ENCODE measurements around the gene TNPO2. TPM values are rescaled to one million over a fixed set of nuclear protein-coding genes. Genes with fewer than 3 reads are reported as not detected.
"Not testable (repeated sequence)": the region's sequence is repeated elsewhere in the genome, so short reads cannot be mapped to it uniquely, and the experiment has no call there.

TNPO2 gene
- total RNA-seq, 3 donors from 2014 or later, result 46.0 to 73.0 (median 70.8) TPM

- H3K27me3 ChIP-seq, result no peaks in the 10 kb centered on the region
- intact Hi-C loops (cut with DNase I; ENCODE audit: low total_unique reads), result no loop called here
- no peak for DNase-seq (ENCODE audit: low spot score in 2 of 2)
- peaks cover 9% of the 10 kb centered on the region for H3K36me3 ChIP-seq
- H3K4me1 ChIP-seq, result peaks cover 6 to 9% of the 10 kb centered on the region in 2 donors
- no peaks in the 10 kb centered on the region for H3K9me3 ChIP-seq
- H3K27ac ChIP-seq, result no peak overlapping the region
- TF ChIP-seq CTCF (IDR thresholded peaks at IDR 0.05), result no peak
- no peak for TF ChIP-seq POLR2AphosphoS5 (IDR thresholded peaks at IDR 0.05)
- TF ChIP-seq POLR2A (IDR thresholded peaks at IDR 0.05), result no peak
- H3K4me3 ChIP-seq, result no peak overlapping the region
These were observed 6.3 kb upstream of the TNPO2 start for GRCh38 chr19:12730064-12730463.

- Histone ChIP-seq H3K4me1 (peaks cover 1 to 6% of the 10 kb centered on the region in 2 donors), H3K27me3 (no peaks in the 10 kb centered on the region), H3K4me3 (no peak overlapping the region), H3K9me3 (no peaks in the 10 kb centered on the region), H3K36me3 (peaks cover 9% of the 10 kb centered on the region), H3K27ac (no peak overlapping the region)
- intact Hi-C loops (cut with DNase I; ENCODE audit: low total_unique reads), result no loop called here
- no peak for TF ChIP-seq CTCF (IDR thresholded peaks at IDR 0.05)
- no peak for TF ChIP-seq POLR2AphosphoS5 (IDR thresholded peaks at IDR 0.05)
- no peak for TF ChIP-seq POLR2A (IDR thresholded peaks at IDR 0.05)
- DNase-seq (ENCODE audit: low spot score in 2 of 2), result no peak
These were observed 4.2 kb upstream of the TNPO2 start for GRCh38 chr19:12727745-12728433.

- Histone ChIP-seq H3K4me1 (peaks cover 0 to 4% of the 10 kb centered on the region in 2 donors), H3K27me3 (no peaks in the 10 kb centered on the region), H3K4me3 (no peak overlapping the region), H3K27ac (no peak overlapping the region), H3K36me3 (peaks cover 9% of the 10 kb centered on the region), H3K9me3 (no peaks in the 10 kb centered on the region)
- intact Hi-C loops (cut with DNase I; ENCODE audit: low total_unique reads), result no loop called here
- TF ChIP-seq POLR2AphosphoS5 (IDR thresholded peaks at IDR 0.05), result no peak
- no peak for TF ChIP-seq POLR2A (IDR thresholded peaks at IDR 0.05)
- TF ChIP-seq CTCF (IDR thresholded peaks at IDR 0.05), result no peak
- no peak for DNase-seq (ENCODE audit: low spot score in 2 of 2)
These were observed 3.2 kb upstream of the TNPO2 start for GRCh38 chr19:12726988-12727316.

GRCh38 chr19:12725612-12726011, 1.9 kb upstream of the TNPO2 start:
- DNase-seq (ENCODE audit: low spot score in 2 of 2); H3K27ac ChIP-seq; H3K4me1 ChIP-seq; H3K27me3 ChIP-seq; H3K9me3 ChIP-seq; intact Hi-C loops (cut with DNase I; ENCODE audit: low total_unique reads); H3K4me3 ChIP-seq; H3K36me3 ChIP-seq: not testable (repeated sequence)

GRCh38 chr19:12723381-12723640, 421 bp downstream of the TNPO2 start:
- H3K9me3 ChIP-seq, result no peaks in the 10 kb centered on the region
- no peaks in the 10 kb centered on the region for H3K36me3 ChIP-seq
- intact Hi-C loops (cut with DNase I; ENCODE audit: low total_unique reads), result no loop called here
- H3K27me3 ChIP-seq, result no peaks in the 10 kb centered on the region
- H3K4me3 ChIP-seq, result peak overlapping the region; percentile 77 to 97 (median 81)
- DNase-seq (ENCODE audit: low spot score in 2 of 2), result no peak
- peaks cover 0 to 4% of the 10 kb centered on the region in 2 donors for H3K4me1 ChIP-seq
- H3K27ac ChIP-seq, result peak overlapping the region; percentile 86 to 95
- TF ChIP-seq POLR2A (IDR thresholded peaks at IDR 0.05) (no peak), POLR2AphosphoS5 (IDR thresholded peaks at IDR 0.05) (no peak), CTCF (IDR thresholded peaks at IDR 0.05) (no peak)
